Activated CD4-positive, alpha-beta T cell treated with anti-CD3 and anti-CD28 coated beads, Interleukin-2, amount 50 U/mL, for 16 hours (primary cell): Measurements from ENCODE around the gene C12orf57.

Experiments
- DNase-seq: peaks from one replicate; pipeline ENCODE4 v3.0.0-alpha.2; 2020

Gene C12orf57

DNA sequence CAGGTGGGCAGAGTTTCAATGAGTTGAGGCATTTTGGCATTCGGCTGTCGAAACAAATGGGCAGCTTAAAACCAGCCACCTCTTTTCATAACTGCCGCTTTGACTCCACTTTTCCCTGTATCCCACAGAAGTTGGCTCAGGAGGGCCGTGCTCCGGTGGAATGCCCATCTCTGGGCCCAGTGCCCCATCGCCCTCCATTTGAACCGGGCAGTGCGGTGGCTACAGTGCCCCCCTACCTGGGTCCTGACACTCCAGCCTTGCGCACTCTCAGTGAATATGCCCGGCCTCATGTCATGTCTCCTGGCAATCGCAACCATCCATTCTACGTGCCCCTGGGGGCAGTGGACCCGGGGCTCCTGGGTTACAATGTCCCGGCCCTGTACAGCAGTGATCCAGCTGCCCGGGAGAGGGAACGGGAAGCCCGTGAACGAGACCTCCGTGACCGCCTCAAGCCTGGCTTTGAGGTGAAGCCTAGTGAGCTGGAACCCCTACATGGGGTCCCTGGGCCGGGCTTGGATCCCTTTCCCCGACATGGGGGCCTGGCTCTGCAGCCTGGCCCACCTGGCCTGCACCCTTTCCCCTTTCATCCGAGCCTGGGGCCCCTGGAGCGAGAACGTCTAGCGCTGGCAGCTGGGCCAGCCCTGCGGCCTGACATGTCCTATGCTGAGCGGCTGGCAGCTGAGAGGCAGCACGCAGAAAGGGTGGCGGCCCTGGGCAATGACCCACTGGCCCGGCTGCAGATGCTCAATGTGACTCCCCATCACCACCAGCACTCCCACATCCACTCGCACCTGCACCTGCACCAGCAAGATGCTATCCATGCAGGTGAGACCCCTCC, 5.2 kb upstream of the C12orf57 start:
- DNase-seq, result no peak

DNA sequence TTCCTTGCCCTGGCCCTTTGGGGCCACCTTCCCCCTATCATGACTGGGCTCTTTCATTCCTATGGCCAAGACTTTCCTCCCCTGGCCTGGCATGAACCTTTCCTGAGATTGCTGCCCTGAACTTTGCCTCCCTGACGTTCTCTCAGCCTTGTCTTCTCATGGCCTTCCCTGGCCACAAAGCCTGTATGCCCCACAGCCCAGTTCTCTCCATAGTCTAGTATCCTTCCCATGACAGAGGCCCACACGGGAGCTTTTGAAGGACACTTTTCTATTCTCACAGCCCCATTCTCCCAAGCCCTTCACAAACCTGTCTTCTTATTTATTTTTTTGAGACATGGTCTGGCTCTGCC, 4.7 kb upstream of the C12orf57 start:
- no peak for DNase-seq

DNA sequence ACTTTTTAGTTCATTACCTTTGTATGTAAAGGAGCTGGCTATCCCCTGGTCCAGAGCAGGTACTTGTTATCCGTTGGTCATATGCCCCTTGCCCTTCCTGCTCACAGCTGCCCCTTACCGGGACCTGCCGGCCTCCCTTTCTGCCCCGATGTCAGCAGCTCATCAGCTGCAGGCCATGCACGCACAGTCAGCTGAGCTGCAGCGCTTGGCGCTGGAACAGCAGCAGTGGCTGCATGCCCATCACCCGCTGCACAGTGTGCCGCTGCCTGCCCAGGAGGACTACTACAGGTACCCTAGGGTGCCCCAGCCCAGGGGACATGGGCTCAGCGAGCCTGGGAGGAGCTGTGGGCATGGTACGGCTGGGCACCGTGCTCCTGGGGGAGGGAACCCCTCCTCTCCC, 2.6 kb upstream of the C12orf57 start:
- no peak for DNase-seq

DNA sequence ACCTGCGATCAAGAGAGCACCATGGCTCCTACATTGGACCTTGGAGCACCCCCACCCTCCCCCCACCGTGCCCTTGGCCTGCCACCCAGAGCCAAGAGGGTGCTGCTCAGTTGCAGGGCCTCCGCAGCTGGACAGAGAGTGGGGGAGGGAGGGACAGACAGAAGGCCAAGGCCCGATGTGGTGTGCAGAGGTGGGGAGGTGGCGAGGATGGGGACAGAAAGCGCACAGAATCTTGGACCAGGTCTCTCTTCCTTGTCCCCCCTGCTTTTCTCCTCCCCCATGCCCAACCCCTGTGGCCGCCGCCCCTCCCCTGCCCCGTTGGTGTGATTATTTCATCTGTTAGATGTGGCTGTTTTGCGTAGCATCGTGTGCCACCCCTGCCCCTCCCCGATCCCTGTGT, 2.0 kb upstream of the C12orf57 start:
- DNase-seq, result no peak

DNA sequence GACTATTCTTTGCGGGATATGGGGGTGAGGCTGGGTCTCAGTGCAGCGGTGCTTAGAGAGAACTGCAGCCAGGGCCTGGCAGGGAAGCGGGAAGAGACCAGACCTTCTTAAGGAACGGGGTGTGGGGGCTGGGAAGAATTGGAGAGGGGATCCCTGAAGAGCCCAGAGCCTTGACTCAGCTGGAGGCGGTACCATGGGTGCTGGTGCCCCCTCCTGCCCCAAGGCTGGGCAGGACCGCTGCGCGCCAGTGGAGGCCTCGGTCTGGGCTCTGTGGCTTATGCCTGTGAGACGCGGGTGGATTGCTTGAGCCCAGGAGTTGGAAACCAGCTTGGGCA, 1.5 kb upstream of the C12orf57 start:
- DNase-seq, result no peak

GRCh38 chr12:6943389-6943721, 467 bp upstream of the C12orf57 start:
- DNase-seq, result peak; percentile 86

- DNase-seq, result peak; percentile 95
These were observed 762 bp downstream of the C12orf57 start for GRCh38 chr12:6944381-6945186.

GRCh38 chr12:6945613-6946012, 1.8 kb downstream of the C12orf57 start:
- no peak for DNase-seq

GRCh38 chr12:6946033-6946919, 2.5 kb downstream of the C12orf57 start:
- peak; percentile 75 for DNase-seq

DNA sequence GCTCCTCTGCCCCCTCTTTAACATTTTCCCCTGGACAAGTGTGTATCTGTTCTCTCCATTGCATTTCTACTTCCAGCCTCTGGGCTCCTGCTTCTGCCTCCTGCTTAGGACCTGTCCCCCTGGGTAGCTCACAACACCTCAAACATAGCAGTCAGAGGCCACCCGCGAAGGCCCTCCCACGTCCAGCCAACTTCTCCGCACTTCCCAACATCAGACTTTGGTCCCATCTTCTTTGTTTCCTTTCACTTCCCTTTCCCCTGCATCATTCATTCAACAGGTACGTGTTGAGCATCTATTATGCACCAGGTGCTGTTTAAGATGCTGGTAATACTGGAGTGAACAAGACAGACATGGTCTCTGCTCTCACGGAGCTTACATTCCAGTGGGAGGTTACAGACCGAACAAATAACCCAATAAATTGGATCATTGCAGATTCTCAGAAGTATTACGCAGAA, 3.1 kb downstream of the C12orf57 start:
- DNase-seq, result no peak

GRCh38 chr12:6947615-6948014, 3.8 kb downstream of the C12orf57 start:
- DNase-seq, result no peak

DNA sequence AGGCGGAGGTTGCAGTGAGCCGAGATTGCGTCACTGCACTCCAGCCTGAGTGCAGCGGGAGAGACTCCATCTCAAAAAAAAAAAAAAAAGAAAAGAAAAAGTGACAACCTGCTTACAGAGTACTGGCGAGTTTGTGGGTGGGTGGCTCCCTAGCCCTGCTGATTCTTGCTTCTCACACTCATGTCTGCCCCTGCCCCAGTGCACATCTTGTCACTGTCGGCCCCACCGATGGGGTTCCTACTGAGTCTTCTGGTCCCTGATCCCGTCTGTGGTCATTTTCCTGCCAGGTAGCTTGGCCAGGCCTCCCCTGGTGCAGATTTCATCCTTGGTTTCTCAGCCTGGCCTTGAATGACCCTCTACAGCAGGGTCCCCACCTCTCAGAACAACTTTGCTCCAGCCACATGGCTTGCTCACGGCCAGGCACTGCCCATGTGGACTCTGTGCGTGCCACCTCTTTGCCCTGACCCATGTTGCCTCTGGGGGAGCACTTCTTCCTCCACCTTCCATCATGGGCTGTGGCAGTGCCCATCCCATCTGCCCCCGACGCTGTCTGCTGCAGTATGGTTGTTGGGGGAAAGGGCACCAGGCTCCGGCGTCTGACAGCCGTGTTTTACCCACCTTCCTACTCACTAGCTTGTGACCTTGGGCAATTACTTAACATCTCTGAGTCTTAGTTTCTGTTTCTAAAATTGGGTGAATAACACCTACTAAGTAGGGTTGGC, 5.2 kb downstream of the C12orf57 start:
- DNase-seq, result peak; percentile 35

GRCh38 chr12:6950401-6950801, 6.6 kb downstream of the C12orf57 start:
- DNase-seq, result peak; percentile 55

DNA sequence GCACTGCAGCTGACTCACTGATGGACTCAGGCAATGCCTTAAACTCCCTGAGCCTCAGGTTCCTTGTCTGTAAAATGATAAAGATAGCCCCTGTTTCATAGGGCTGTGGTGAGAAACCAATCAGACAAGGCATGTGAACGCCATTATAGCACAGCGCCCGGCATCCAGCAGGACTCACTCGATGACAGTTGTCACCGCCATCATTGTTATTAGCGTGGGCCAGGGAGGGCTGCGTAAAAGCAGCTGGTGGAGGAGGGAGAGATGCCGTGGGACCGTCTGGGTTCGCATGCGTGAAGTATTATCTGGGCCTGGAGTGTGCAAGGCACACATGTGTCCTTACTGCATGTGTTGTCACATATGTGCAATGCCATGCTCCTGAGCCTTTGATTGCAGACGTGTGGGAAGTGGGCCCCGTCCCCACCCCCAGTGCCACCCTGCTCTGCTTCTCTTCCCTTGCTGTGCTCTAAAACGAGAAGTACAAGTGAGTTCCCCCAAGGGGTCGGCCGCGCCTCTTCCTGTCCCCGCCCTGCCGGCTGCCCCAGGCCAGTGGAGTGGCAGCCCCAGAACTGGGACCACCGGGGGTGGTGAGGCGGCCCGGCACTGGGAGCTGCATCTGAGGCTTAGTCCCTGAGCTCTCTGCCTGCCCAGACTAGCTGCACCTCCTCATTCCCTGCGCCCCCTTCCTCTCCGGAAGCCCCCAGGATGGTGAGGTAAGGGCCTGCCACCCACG, 7.2 kb downstream of the C12orf57 start, which contains the start of gene PTPN6:
Gene PTPN6, plus strand, starts transcription at position 546 of the 730 bp plus-strand sequence. Its CDS starts 157 bp downstream, at position 703.
- peak; percentile 77 for DNase-seq

- peak; percentile 44 for DNase-seq
These were observed 7.8 kb downstream of the C12orf57 start for GRCh38 chr12:6951551-6952120.

DNA sequence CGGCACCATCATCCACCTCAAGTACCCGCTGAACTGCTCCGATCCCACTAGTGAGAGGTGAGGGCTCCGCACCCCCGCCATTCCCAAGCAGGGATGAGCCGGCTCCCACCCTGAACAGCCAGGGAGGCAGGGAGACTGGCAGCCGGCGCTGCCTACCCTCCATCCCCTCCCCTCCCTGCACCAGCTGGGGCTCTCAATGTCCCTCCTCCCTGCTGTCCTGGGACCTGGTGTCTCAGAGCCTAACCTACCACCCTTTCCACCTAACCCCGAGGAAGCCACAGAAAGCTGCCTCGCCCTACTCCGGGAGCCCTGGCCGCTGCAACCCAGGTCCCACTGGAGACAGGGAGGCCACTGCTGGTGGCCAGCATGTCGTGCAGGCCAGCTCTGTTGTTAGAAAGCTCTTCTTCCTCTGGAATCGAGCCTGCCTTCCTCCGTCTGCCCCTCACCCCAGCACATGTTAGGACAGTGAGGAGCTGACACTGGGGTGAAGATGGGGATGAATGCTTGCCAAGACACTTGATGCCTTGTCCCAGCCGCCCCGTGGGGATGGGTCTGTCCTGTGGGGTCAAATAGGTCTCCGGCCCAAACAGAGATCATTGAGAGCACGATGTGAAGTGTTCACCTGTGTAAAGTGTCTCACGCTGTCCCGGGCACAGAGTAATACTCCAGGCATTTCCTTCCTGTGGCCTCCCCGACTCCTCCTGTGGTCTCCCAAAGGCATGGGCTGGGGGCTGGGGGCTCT, 8.5 kb downstream of the C12orf57 start:
- peak; percentile 44 for DNase-seq

DNA sequence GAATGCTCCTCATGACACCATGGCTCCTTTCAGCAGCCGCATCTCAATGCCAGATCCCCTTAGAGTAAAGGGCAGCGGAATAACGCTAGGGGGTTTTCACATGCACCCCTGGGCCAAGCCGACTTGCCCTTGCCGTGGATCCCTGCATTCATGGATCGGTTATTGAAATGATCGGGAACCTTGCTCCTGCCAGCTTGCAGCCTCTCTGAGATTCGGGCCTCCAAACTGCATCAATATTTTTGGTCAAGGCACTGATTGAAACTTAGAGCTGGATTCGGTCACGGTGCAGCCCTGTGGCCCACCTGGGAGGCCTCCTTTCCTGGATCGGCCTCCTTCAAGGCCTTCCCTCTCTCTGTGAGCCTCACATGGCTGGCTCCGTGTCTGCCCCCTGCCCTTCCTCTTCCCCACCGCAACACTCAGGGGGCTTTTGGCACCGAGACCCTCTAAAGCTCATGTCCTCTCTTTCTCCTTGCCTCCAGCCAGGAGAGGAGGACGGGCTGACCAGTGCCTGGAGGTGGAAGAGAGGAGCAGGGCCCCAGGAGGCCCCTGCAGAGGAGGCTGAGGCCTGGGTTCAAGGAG, 9.1 kb downstream of the C12orf57 start:
- DNase-seq, result no peak

- DNase-seq, result peak; percentile 89
These were observed 9.9 kb downstream of the C12orf57 start for GRCh38 chr12:6953442-6954315.
